Measurements from ENCODE around the gene MAPK6. TPM values are rescaled to one million over a fixed set of nuclear protein-coding genes. Genes with fewer than 3 reads are reported as not detected.
"Not testable (repeated sequence)": the region's sequence is repeated elsewhere in the genome, so short reads cannot be mapped to it uniquely, and the experiment has no call there.

The MAPK6 gene
- total RNA-seq, 1 donor from 2014 or later = 98.2 TPM

DNA sequence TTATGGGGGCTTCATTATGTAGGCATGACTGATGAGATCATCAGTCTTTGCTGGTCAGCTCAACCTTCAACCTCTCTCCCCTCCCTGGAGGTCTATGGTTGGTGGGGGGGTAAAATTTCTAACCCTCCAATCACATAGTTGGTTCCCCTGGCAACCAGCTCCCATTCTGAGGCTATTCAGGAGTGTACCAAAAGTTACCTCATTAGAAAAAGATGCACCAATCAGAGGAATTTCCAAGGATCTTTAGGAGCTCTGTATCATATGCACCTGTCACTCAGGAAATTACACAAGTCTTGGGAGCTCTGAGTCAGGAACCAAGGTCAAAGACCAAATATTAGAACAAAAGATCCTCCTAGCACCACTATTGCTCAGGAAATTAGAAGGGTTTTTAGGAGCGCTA is 26.1 kb upstream of the MAPK6 start:
- no peaks in the 10 kb centered on the region for H3K9me3 ChIP-seq (ENCODE audit: insufficient read depth, low read depth, low read length)
- FAIRE-seq = no peak

GRCh38 chr15:52002351-52002750 is 16.7 kb upstream of the MAPK6 start:
- Histone ChIP-seq H3K9ac (ENCODE audit: low read length) (no peak overlapping the region), H2AFZ (ENCODE audit: low read depth, low read length) (no peak overlapping the region), H3K27me3 (ENCODE audit: insufficient read depth, low read length) (no peaks in the 10 kb centered on the region), H3K27ac (ENCODE audit: low read depth, low read length) (no peak overlapping the region), H3K79me2 (ENCODE audit: insufficient read depth, low read length) (no peaks in the 10 kb centered on the region), H3K4me1 (ENCODE audit: insufficient read depth, low read length) (peaks cover 9% of the 10 kb centered on the region), H3K4me3 (ENCODE audit: insufficient read depth, low read depth, low read length) (no peak overlapping the region), H3K9me3 (ENCODE audit: insufficient read depth, low read depth, low read length) (no peaks in the 10 kb centered on the region), H4K20me1 (ENCODE audit: insufficient read depth, low read length) (no peaks in the 10 kb centered on the region), H3K36me3 (ENCODE audit: insufficient read depth, low read length) (no peaks in the 10 kb centered on the region), H3K4me2 (ENCODE audit: low read length) (no peak overlapping the region)
- H3K4me1 Mint-ChIP-seq (ENCODE audit: low read depth, unreplicated experiment) = peaks cover 19% of the 10 kb centered on the region
- TF ChIP-seq EZH2 (IDR thresholded peaks at IDR 0.05; ENCODE audit: insufficient read depth, low read length) = no peak
- TF ChIP-seq, protein P1, sequence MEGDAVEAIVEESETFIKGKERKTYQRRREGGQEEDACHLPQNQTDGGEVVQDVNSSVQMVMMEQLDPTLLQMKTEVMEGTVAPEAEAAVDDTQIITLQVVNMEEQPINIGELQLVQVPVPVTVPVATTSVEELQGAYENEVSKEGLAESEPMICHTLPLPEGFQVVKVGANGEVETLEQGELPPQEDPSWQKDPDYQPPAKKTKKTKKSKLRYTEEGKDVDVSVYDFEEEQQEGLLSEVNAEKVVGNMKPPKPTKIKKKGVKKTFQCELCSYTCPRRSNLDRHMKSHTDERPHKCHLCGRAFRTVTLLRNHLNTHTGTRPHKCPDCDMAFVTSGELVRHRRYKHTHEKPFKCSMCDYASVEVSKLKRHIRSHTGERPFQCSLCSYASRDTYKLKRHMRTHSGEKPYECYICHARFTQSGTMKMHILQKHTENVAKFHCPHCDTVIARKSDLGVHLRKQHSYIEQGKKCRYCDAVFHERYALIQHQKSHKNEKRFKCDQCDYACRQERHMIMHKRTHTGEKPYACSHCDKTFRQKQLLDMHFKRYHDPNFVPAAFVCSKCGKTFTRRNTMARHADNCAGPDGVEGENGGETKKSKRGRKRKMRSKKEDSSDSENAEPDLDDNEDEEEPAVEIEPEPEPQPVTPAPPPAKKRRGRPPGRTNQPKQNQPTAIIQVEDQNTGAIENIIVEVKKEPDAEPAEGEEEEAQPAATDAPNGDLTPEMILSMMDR (IDR thresholded peaks at IDR 0.05; ENCODE audit: insufficient read depth, low read depth, low read length) = no peak
- H3K27me3 Mint-ChIP-seq (ENCODE audit: low read depth, unreplicated experiment) = no peaks in the 10 kb centered on the region
- no peak overlapping the region for H3K4me3 Mint-ChIP-seq (ENCODE audit: unreplicated experiment)
- FAIRE-seq (no peak), DNase-seq (ENCODE audit: low read depth) (no peak)
- H3K27ac Mint-ChIP-seq (ENCODE audit: unreplicated experiment) = no peak overlapping the region
- H3K9me3 Mint-ChIP-seq (ENCODE audit: unreplicated experiment) = no peaks in the 10 kb centered on the region
- no peaks in the 10 kb centered on the region for H3K36me3 Mint-ChIP-seq (ENCODE audit: low read depth, unreplicated experiment)

More for the DNA sequence above, 26.1 kb upstream of the MAPK6 start:
- Mint-ChIP-seq H3K4me3 (ENCODE audit: unreplicated experiment) (no peak overlapping the region), H3K36me3 (ENCODE audit: low read depth, unreplicated experiment) (no peaks in the 10 kb centered on the region), H3K27me3 (ENCODE audit: low read depth, unreplicated experiment) (no peaks in the 10 kb centered on the region), H3K27ac (ENCODE audit: unreplicated experiment) (no peak overlapping the region), H3K9me3 (ENCODE audit: unreplicated experiment) (no peaks in the 10 kb centered on the region), H3K4me1 (ENCODE audit: low read depth, unreplicated experiment) (peaks cover 2% of the 10 kb centered on the region)
- no peak overlapping the region for H3K4me2 ChIP-seq (ENCODE audit: low read length)
- no peaks in the 10 kb centered on the region for H3K4me1 ChIP-seq (ENCODE audit: insufficient read depth, low read length)
- H4K20me1 ChIP-seq (ENCODE audit: insufficient read depth, low read length) = no peaks in the 10 kb centered on the region
- no peaks in the 10 kb centered on the region for H3K36me3 ChIP-seq (ENCODE audit: insufficient read depth, low read length)
- H3K27me3 ChIP-seq (ENCODE audit: insufficient read depth, low read length) = no peaks in the 10 kb centered on the region
- no peak overlapping the region for H3K9ac ChIP-seq (ENCODE audit: low read length)
- no peak overlapping the region for H3K4me3 ChIP-seq (ENCODE audit: insufficient read depth, low read depth, low read length)
- H2AFZ ChIP-seq (ENCODE audit: low read depth, low read length) = no peak overlapping the region
- DNase-seq (ENCODE audit: low read depth) = no peak
- H3K27ac ChIP-seq (ENCODE audit: low read depth, low read length) = no peak overlapping the region
- H3K79me2 ChIP-seq (ENCODE audit: insufficient read depth, low read length) = no peaks in the 10 kb centered on the region
- no peak for TF ChIP-seq EZH2 (IDR thresholded peaks at IDR 0.05; ENCODE audit: insufficient read depth, low read length)
- TF ChIP-seq, protein P1 (IDR thresholded peaks at IDR 0.05; ENCODE audit: insufficient read depth, low read depth, low read length) = no peak

- H3K27me3 Mint-ChIP-seq (ENCODE audit: low read depth, unreplicated experiment); FAIRE-seq; H3K27ac Mint-ChIP-seq (ENCODE audit: unreplicated experiment); H2AFZ ChIP-seq (ENCODE audit: low read depth, low read length); H3K9me3 Mint-ChIP-seq (ENCODE audit: unreplicated experiment); H3K4me1 ChIP-seq (ENCODE audit: insufficient read depth, low read length); H3K4me2 ChIP-seq (ENCODE audit: low read length); H3K27me3 ChIP-seq (ENCODE audit: insufficient read depth, low read length); H3K79me2 ChIP-seq (ENCODE audit: insufficient read depth, low read length); H3K36me3 ChIP-seq (ENCODE audit: insufficient read depth, low read length); H3K4me3 ChIP-seq (ENCODE audit: insufficient read depth, low read depth, low read length); H3K9ac ChIP-seq (ENCODE audit: low read length); H3K9me3 ChIP-seq (ENCODE audit: insufficient read depth, low read depth, low read length); DNase-seq (ENCODE audit: low read depth); H3K36me3 Mint-ChIP-seq (ENCODE audit: low read depth, unreplicated experiment); H3K4me3 Mint-ChIP-seq (ENCODE audit: unreplicated experiment); H4K20me1 ChIP-seq (ENCODE audit: insufficient read depth, low read length); H3K27ac ChIP-seq (ENCODE audit: low read depth, low read length): not testable (repeated sequence)
- peaks cover 19% of the 10 kb centered on the region for H3K4me1 Mint-ChIP-seq (ENCODE audit: low read depth, unreplicated experiment)
Observed at GRCh38 chr15:52003089-52003488, 15.9 kb upstream of the MAPK6 start.
